ES-I3 (cell line): ENCODE data around the gene LHFPL2.
"Not testable (repeated sequence)": the region's sequence is repeated elsewhere in the genome, so short reads cannot be mapped to it uniquely, and the experiment has no call there.

Experiments used
- H3K36me3 ChIP-seq: 2 replicates; pipeline ENCODE4 v1.6.1; 2013; ENCODE audit warnings: mild to moderate bottlenecking, low read length, control low read depth, moderate library complexity; ENCODE audit not compliant: insufficient read depth
- H3K4me1 ChIP-seq: 2 replicates; pipeline ENCODE4 v1.6.1; 2013; ENCODE audit warnings: mild to moderate bottlenecking, control low read depth, low read length; ENCODE audit not compliant: insufficient read depth
- H3K9ac ChIP-seq: 2 replicates; pipeline ENCODE4 v1.6.1; 2013; ENCODE audit warnings: low read depth, mild to moderate bottlenecking, low read length, moderate library complexity
- H3K9me3 ChIP-seq: 2 replicates; pipeline ENCODE4 v1.6.1; 2013; ENCODE audit warnings: mild to moderate bottlenecking, low read length, moderate library complexity; ENCODE audit not compliant: control insufficient read depth, insufficient read depth

LHFPL2 gene

DNA sequence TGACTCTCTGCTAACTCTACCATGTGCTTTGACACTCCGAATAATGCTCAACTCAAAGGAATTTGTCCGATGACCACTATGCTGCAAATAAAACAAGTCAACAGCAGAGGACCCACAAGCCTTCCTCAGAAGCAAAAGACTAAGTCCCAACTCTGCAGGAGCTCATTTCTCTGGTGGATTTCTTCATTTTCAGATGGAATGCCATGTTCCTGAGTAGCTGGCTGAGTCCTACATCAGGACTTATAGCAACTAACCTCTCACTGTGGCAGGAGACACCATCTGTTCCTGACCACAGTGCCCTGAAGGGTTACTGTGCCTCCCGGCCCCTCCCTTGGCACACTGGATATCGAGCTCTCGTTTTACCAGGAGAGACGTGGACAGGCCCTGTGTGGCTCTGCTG is 20.8 kb downstream of the LHFPL2 start:
- Histone ChIP-seq H3K36me3 (peaks cover 6% of the 10 kb centered on the region), H3K4me1 (peaks cover 5% of the 10 kb centered on the region; the same call in 1 of the 2 replicates), H3K9ac (no peak overlapping the region), H3K9me3 (no peaks in the 10 kb centered on the region)

DNA sequence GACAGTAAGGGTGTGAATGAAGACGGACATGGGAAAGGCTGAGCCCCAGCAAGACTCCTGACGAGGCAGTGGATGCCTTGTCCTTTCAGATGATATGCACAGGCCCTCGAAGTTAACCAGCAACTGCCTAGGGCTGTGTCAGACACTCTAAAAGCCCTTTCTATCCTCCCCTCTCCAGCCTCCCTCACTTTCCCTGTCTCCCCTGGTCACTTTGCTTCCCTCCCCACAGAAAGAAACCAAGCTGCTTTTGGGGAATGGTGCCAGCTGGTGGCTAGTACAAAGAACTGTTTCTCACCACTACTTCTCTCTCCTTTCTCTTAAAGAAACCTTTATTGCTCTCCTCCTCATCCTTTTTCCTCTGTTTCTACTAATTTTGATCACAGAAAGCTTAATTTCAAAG is 21.4 kb downstream of the LHFPL2 start:
- Histone ChIP-seq H3K36me3 (peaks cover 6% of the 10 kb centered on the region), H3K4me1 (peaks cover 5% of the 10 kb centered on the region; the same call in 1 of the 2 replicates), H3K9ac (no peak overlapping the region), H3K9me3 (no peaks in the 10 kb centered on the region)

DNA sequence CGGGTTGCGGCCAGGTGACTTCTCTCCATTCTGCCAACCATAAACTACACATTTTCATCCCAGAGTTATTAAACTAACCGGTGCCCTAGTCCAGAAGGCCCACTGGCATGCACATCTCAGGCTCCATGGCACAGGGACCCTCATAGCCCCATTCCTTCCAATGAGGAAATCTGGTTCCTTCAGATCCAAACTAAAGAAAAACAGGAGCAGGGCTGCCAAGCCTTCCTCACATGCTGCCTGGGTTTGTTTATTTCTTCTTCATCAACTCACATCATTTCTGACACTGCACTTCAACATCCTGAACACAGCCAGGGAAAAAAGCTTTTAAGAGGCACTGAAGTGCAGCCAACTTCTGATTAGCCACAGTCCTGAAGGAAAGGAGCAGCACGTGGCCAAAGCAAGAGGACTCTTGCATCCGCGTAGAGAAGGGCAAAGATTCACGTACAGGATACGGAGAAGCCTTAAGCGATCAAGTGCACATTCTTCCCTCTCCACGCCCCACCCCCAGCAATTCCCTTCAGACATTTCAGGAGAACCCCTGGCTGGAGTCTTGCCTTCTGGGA is 22.5 kb downstream of the LHFPL2 start:
- Histone ChIP-seq H3K9ac (no peak overlapping the region), H3K4me1 (peaks cover 5% of the 10 kb centered on the region; the same call in 1 of the 2 replicates), H3K36me3 (peaks cover 4% of the 10 kb centered on the region), H3K9me3 (no peaks in the 10 kb centered on the region; the same call in 1 of the 2 replicates)

DNA sequence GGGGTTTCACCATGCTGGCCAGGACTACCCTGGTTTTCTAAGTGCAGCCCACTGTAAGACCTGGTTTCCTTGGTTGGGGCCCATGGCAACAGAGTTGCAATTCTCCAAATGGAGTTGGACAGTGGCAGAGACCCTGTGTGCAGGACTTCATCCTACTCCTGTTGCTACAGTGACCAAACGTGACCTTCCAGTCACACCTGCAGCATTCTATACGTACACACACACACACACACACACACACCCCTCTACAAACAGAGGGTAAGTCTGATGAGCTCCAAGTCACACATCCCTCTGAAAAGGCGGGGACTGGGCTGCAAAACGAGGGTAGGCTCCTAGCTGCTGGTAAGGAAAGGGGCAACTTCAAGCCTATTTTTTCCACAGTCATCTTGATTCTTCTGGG is 23.6 kb downstream of the LHFPL2 start:
- Histone ChIP-seq H3K9me3 (peaks cover 4% of the 10 kb centered on the region; the same call in 1 of the 2 replicates), H3K9ac (no peak overlapping the region), H3K36me3 (peaks cover 4% of the 10 kb centered on the region), H3K4me1 (peaks cover 5% of the 10 kb centered on the region; the same call in 1 of the 2 replicates)

DNA sequence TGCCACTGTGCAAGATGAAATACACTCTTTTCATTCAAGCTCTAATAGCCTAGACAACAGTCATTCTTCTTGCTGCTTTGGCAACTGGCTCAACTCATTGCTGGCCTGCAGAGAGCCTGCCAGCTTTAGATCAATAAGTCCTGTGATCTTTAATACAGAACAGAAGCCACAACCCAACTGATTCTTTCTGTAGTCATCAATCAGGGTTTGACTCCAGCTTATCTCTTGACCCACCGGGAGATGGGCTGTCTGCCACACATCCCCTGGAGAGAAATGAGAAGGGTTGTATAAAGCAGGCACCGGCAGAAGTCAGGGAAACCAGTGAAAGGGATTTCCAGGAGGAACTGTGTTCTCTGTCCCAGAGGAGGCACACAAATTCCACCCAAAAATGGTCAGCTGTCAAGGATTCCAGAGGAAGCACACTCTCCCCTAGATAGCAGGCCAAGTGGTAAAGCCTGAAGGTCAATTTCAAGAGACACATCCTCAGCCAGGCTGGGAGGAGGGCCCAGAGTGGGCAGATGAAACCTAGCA is 24.5 kb downstream of the LHFPL2 start:
- Histone ChIP-seq H3K9ac (no peak overlapping the region), H3K4me1 (peaks cover 5% of the 10 kb centered on the region; the same call in 1 of the 2 replicates), H3K36me3 (peaks cover 4% of the 10 kb centered on the region; the same call in 1 of the 2 replicates), H3K9me3 (peaks cover 4% of the 10 kb centered on the region; the same call in 1 of the 2 replicates)

DNA sequence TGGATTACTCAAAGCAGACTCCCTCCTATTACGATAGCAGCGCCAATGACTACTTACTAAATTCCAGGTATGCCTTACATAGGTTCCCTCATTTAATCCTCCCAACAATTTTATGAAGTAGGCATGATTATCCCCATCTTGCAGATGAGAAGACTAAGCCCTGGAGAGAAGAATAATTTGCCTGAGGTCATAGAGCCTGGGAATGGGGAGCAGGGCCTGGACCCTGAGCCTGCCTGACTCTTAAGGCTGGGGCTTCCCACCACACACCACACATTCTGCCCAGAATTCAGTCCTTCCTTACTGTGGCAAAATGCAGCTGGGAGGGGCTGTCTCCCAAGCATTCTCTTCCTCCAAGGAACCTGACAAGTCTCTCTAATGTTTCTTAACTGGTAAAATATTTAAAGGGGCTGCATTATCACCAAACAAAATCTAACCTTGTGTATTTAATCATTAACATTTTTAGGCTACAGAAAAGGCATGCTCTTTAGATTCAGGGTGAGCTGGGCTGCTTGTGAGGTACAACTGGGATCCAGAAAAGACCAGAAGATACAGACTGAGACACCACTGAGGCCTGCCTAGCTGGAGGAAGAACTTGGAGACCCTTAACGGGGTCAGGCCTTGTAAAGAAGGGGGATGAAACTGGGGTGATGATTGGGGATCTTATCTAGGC is 26.1 kb downstream of the LHFPL2 start:
- peaks cover under 1% of the 10 kb centered on the region; the same call in 1 of the 2 replicates for H3K4me1 ChIP-seq
- H3K36me3 ChIP-seq: peaks cover 12% of the 10 kb centered on the region; the same call in 1 of the 2 replicates
- H3K9ac ChIP-seq: no peak overlapping the region
- peaks cover 4% of the 10 kb centered on the region; the same call in 1 of the 2 replicates for H3K9me3 ChIP-seq

DNA sequence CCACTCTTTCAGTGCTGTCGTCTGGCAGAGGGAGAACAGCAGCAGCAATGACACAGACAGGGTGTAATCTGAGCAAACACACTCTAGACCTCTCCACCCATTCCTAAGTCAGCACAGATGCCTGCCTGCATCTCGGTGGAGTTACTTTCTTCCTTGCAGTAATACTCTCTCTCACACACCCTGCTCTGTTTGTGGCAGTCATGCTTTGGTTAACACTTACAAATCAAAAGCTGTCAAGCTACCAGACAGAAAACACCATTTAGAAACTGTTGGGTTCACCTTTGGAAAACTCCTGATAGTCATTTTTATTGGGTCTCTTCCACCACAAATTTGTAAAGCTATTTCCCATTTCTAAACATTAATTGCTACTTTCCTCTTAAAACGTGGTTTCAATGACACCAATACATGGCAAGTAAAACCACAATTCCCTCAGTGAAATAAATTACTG is 27.3 kb downstream of the LHFPL2 start:
- Histone ChIP-seq H3K9me3 (peaks cover 4% of the 10 kb centered on the region; the same call in 1 of the 2 replicates), H3K9ac (no peak overlapping the region), H3K4me1 (no peaks in the 10 kb centered on the region), H3K36me3 (peaks cover 12% of the 10 kb centered on the region; the same call in 1 of the 2 replicates)

DNA sequence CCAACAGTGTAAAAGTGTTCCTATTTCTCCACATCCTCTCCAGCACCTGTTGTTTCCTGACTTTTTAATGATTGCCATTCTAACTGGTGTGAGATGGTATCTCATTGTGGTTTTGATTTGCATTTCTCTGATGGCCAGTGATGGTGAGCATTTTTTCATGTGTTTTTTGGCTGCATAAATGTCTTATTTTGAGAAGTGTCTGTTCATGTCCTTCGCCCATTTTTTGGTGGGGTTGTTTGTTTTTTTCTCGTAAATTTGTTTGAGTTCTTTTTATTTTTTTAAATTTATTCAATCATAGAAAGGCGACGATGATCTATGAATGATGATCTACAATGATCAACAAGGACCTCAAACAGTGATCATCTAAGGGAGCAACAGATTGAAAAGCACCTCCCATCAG is 28.5 kb downstream of the LHFPL2 start:
- not testable (repeated sequence) for H3K4me1 ChIP-seq, H3K9me3 ChIP-seq, H3K9ac ChIP-seq
- peaks cover 12% of the 10 kb centered on the region; the same call in 1 of the 2 replicates for H3K36me3 ChIP-seq

DNA sequence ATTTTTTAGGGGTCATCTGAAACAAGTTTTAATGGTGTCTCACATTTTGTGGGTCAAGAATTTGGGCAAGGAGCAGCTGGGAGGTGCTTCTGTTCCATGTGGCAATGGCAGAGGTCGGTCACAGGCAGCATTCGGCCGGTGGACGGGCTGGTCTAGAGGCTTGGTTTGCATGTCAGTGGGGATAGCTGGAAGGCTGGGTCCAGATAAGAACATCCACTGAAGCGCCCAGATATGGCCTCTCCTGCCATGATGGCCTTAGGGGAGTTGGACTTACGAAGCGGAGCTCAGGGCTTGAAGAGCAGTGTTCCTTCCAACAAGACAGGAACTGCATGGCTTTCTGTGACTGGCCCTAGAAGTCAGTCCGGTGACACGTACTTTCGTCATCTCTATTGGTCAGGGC is 30.3 kb downstream of the LHFPL2 start:
- Histone ChIP-seq H3K9me3 (peaks cover 4% of the 10 kb centered on the region; the same call in 1 of the 2 replicates), H3K36me3 (peaks cover 14% of the 10 kb centered on the region), H3K4me1 (no peaks in the 10 kb centered on the region), H3K9ac (no peak overlapping the region)

DNA sequence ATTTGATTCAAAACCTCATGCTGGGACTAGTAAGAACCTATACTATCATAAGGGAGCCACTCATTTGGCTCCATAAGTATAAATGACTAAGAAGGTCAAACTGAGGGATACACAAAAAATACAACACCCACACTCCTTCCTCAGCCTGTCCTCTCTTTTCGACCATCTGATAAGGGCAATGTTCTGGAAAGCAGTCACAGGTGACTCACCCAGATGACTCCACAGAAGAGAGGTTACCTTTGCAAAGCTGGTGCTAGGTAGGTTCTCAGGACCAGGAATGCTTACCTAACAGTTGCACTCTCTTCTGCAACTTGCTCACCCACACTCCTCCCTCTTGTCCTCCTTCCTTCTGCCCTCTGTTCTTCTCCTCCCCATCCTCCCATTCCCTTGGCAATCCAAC is 32.9 kb downstream of the LHFPL2 start:
- Histone ChIP-seq H3K9ac (no peak overlapping the region), H3K9me3 (0 out of 2 replicates have a peak, but pooled peaks cover 4% of the 10 kb centered on the region), H3K4me1 (peaks cover 13% of the 10 kb centered on the region), H3K36me3 (peaks cover 12% of the 10 kb centered on the region)

DNA sequence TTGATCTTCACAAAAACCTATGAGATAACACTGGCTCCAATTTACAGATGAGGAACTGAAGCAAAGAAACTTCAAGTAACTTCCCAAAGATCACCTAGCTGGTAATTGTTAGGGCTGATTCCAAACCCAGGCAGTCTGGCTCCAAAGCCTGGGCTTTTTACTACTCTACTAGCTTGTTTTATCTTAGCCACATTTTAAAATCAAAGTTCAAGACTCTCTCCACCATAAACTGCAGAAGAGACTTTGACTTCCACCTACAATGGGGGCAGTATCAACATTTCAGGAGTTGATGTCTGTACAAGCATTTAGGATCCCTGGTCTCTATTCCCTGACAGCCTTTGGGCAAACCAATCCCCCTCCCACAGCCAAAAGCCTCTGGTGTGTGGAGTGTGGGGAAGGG is 33.8 kb downstream of the LHFPL2 start:
- H3K9ac ChIP-seq: no peak overlapping the region
- peaks cover 18% of the 10 kb centered on the region for H3K4me1 ChIP-seq
- no peaks in the 10 kb centered on the region for H3K9me3 ChIP-seq
- H3K36me3 ChIP-seq: peaks cover 12% of the 10 kb centered on the region

DNA sequence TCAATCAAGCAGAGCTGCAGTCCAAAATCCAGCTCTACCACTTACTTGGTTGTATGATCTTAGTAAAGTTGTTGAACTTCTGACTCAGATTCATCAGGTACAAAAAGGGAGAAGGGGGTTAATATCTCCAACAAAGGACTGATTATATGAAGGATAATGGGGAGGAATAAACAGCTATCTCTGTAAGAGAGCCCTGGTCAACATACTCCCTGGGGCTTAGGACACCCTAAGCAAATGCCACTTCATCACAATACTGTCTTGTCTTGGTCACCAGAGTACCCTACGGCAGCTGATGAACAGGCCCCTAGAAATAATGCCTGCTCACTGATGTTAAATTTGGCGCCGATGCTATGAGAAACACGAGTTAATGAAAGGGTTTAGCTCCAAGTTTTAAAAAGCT is 34.8 kb downstream of the LHFPL2 start:
- H3K9me3 ChIP-seq: no peaks in the 10 kb centered on the region
- peaks cover 10% of the 10 kb centered on the region for H3K36me3 ChIP-seq
- H3K9ac ChIP-seq: no peak overlapping the region
- H3K4me1 ChIP-seq: peaks cover 18% of the 10 kb centered on the region

DNA sequence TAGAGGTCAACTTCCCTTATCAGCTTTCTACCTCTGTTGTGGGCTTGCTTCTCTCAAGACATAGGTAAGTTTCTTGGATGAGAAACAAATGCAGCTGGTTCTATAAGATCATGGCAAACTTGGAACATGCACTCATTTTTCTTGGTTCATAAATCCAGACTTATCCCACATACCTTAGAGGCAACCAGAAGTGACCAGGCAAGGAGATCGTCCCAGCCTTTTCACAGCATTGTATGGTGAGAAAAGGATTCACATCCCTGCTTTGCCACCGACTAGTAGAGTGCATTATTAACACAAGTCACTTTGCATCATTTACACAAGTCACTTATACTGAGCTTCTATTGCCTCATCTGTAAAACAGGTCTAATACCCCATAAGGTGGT is 35.4 kb downstream of the LHFPL2 start:
- Histone ChIP-seq H3K9me3 (no peaks in the 10 kb centered on the region), H3K4me1 (peaks cover 18% of the 10 kb centered on the region)

DNA sequence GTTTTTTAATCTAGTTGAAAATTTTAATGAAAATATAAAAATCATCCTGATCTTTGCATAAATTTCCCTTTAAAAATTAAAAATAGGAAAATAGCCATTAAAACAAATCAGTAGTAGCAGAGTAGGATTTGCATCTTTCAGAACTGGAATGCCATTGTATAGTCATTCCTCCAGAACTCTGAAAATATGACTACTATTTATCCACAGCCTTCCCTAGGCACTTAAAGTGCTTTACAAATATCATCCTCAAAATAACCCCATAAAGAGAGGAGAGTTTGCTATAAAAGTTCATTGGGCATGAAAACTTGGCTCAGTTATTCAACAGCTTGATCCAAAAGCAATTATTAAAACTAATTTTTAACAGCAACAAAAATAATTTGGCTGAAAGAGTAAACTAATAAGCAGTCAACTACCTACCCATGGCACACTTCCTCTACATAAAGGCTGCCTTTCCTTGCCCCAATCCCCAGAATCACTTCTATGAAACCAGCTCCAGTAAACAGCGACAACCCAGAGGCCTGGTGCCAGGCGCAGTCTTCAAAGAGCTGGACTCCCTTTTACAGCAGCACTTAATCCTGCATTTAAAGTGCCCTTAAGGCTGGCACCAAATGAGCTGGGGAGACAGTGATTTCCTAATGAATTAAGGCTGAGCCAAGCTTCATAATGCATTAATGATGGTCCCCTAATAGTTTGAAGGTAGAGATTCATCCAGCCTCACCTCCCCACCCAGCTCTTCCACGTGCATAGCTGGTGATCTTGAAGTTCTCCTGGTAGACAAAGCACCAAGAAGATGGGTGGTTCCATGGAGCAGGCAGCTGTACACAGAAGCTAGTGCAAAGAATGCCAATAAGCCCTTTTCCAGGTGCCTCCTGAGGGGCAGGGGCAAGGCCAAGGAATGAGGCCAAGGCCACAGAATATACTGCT is 36.1 kb downstream of the LHFPL2 start:
- peaks cover 18% of the 10 kb centered on the region for H3K4me1 ChIP-seq

More for the DNA sequence above, 35.4 kb downstream of the LHFPL2 start:
- peaks cover 4% of the 10 kb centered on the region; the same call in 1 of the 2 replicates for H3K36me3 ChIP-seq
- H3K9ac ChIP-seq: no peak overlapping the region

More for the DNA sequence above, 36.1 kb downstream of the LHFPL2 start:
- Histone ChIP-seq H3K36me3 (peaks cover 4% of the 10 kb centered on the region), H3K9ac (no peak overlapping the region), H3K9me3 (no peaks in the 10 kb centered on the region)
